ENCODE results near the gene PTPRE.
A peak's percentile ranks its signal among the peaks of the same experiment; 100 is the strongest.

PTPRE gene

GRCh38 chr10:127882391-127882790 lies 24.5 kb upstream of the PTPRE start:
- intact Hi-C loops (cut with DNase I) = no loop called here
- no peak for DNase-seq

GRCh38 chr10:127882801-127883459 lies 24.0 kb upstream of the PTPRE start:
- DNase-seq = no peak
- intact Hi-C loops (cut with DNase I) = no loop called here

GRCh38 chr10:127883516-127883915 lies 23.4 kb upstream of the PTPRE start:
- intact Hi-C loops (cut with DNase I) = no loop called here
- no peak for DNase-seq

- DNase-seq = no peak
- intact Hi-C loops (cut with DNase I) = no loop called here
Measured at GRCh38 chr10:127884501-127884900, 22.4 kb upstream of the PTPRE start.

- intact Hi-C loops (cut with DNase I) = no loop called here
- no peak for DNase-seq
Measured at GRCh38 chr10:127886371-127887051, 20.4 kb upstream of the PTPRE start.

GRCh38 chr10:127887541-127888415 lies 19.1 kb upstream of the PTPRE start:
- intact Hi-C loops (cut with DNase I) = no loop called here
- peak in 1 of 10 donors; percentile 15 for DNase-seq

- intact Hi-C loops (cut with DNase I) = no loop called here
- peak in 1 of 10 donors; percentile 72 for DNase-seq
Measured at GRCh38 chr10:127888521-127889312, 18.2 kb upstream of the PTPRE start.

DNA sequence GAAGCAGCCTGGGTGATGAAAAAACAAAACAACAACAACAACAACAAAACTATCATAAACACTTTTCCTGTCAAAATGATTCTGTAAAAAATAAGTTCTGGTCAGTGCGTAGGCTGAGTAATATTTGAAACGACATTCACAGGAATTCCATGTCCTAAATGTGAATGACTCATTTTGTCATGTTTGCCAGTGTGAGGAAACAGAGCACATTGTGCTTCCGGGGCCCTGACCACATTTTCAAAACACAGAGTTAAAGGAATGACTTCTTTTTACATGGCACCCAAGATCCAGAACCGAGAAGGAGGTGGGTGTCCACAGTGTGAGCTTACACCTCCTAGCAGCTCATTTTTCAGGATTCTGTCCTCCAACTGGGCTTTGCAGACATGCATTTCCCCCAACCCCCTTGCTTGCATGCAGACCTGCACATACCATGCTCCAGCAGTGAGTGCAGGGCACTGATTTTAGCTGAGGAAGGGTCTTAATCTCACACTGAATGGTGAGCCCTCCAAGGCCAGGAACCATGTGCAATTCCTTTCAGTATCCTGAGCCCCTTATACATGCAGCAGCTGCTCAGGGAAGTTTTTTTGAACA lies 17.2 kb upstream of the PTPRE start:
- intact Hi-C loops (cut with DNase I) = no loop called here
- no peak for DNase-seq

- DNase-seq = no peak
- intact Hi-C loops (cut with DNase I) = no loop called here
Measured at GRCh38 chr10:127890216-127890615, 16.7 kb upstream of the PTPRE start.

GRCh38 chr10:127890832-127891334 lies 16.0 kb upstream of the PTPRE start:
- no peak for DNase-seq
- intact Hi-C loops (cut with DNase I) = no loop called here

DNA sequence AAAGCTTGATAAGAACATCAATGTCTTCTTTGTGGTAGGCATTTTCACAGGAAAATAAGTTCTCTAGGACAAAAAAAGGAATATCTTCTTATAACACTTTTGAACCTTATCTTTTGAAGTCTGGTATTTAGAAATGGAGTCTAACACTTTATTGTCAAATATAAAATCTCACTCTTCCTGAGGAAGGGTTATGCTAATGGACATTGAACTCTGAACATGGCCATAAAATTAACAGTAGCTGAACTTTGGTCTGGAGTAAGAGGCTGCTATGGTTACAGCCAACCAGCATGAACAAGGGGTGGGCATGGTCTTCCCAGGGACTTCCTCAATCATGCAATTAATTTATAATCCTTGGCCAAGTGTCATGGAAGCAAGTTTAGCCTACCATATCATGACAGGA lies 14.2 kb upstream of the PTPRE start, which contains the start of gene CLRN3:
CLRN3 (minus strand) TSS at position 199 of the 400 bp plus-strand sequence; CDS start at position 42, 157 bp downstream.
- DNase-seq = no peak
- intact Hi-C loops (cut with DNase I) = no loop called here

DNA sequence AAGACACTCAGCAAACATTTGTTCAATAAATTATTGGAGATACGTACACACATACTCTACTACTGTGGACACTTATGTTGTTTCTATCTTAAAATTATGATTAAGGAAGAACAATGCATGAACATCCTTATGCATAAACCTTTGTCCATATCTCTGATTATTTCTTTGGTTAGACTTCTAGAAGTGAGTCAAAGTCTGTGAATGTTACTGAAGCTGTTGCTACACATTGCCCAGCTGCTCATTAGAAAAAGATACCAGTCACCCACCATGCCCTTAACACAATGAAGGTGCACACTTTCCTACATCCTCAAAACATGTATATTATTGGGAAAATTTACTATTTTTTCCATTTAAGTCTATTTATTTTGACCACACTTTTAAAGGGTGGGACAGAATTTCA lies 12.8 kb upstream of the PTPRE start:
- DNase-seq = no peak
- intact Hi-C loops (cut with DNase I) = no loop called here

- intact Hi-C loops (cut with DNase I) = no loop called here
- DNase-seq = no peak
Measured at GRCh38 chr10:127896590-127896989, 10.3 kb upstream of the PTPRE start.

DNA sequence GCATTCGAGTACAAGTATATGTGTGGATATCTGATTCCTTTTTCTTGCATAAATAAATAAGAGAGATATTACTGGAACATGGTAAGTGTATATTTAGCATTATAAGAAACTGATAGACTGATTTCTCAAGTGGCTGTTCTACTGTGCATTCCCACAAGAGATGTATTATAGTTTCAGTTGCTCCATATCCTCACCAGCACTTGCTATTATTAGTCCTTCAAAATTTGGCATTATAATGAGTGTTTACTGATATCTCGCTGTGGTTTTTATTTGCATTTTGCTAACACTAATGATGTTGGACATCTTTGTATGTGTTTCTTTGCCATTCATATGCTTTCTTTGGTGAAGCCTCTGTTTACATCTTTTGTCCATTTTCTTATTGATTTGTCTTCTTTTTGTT lies 9.7 kb upstream of the PTPRE start:
- no peak for DNase-seq
- intact Hi-C loops (cut with DNase I) = no loop called here

DNA sequence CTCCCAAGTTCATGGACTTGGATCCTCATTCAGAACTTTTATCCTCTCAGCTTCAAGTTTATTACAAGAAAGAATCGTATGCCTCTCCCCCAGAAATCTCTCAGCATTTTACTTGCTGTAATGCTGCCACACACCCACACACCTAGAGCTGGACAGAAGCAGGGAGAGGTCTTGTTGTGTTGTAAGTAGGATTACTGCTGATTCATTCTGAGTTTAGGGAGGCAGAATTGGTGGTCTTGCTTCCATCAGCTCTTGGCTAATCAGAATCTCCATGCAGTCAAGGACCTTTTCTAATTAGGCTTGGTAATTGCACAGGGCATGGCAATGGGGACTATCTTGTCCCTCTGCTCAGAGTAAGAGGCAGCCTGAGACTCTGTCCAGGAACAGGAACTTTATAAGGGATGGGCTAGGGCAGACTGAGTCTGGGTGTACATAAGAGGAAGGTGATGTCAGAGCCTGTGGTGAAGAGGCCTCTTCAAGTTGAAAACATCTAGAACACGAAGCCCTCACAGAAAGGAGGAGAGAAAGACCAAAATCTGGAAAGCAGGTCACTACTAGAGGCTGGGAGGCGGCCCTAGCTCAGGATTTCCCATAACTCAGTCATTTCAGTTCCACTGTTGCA lies 7.0 kb upstream of the PTPRE start:
- DNase-seq = no peak
- intact Hi-C loops (cut with DNase I) = no loop called here

GRCh38 chr10:127903789-127904188 lies 3.1 kb upstream of the PTPRE start:
- intact Hi-C loops (cut with DNase I) = no loop called here
- DNase-seq = no peak

DNA sequence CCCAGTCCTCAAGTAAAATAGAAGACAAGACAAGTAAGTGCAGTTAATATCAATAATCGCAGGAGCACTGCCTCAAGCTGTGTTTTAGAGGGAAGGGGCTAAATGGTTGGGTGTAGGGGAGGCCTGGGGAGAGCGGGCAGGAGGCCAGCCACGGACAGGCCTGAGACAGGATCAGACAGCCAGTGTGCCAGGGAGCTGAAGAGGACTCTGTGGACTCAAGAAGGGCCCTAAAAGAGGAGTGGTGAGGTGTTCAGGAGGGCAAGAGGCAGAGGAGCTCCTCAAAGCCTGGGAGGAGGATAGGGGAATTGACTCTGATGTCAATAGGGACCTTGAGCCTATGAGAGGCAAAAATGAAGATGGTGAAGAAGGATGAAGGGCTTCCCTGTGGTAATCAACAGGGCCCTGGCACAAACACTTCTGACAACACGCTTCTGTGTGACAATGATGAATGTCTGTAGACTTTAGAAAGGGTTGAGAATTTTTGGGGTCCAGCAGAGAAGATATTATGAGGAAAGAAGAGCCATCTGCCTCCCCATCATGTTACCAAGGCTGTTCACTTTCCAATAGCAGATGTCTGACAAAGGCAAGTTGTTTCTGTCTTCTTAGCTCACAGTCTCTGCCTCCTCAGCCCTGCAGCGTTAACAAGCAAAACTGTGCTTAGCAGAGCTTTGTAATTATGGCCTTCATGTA lies 2.4 kb upstream of the PTPRE start:
- no peak for DNase-seq
- intact Hi-C loops (cut with DNase I) = no loop called here

GRCh38 chr10:127905001-127905847 lies 1.7 kb upstream of the PTPRE start:
- intact Hi-C loops (cut with DNase I) = no loop called here
- DNase-seq = no peak
